ENCODE results near the gene PKDCC.
"Not testable (repeated sequence)": the region's sequence is repeated elsewhere in the genome, so short reads cannot be mapped to it uniquely, and the experiment has no call there.

Gene PKDCC

DNA sequence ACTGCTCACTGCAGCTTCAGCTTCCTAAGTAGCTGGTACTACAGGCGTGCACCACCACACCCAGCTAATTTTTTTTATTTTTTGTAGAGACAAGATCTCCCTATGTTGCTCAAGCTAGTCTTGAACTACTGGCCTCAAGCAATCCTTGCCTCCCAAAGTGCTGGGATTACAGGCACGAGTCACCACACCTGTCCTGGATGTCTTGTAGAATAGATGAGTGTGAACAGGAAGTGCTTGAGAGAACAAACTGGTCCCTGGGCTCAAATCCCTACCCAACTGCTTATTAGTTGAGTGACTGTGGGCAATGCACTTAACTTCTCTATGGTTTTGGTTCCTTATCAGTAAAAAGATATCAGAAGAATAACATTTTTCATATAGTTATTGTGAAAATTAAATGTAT is 34.2 kb downstream of the PKDCC start:
- no peak for DNase-seq (ENCODE audit: low read depth)
- no peak overlapping the region for H3K4me3 ChIP-seq (ENCODE audit: control insufficient read depth, low read depth, low read length)
- TF ChIP-seq, protein P1, sequence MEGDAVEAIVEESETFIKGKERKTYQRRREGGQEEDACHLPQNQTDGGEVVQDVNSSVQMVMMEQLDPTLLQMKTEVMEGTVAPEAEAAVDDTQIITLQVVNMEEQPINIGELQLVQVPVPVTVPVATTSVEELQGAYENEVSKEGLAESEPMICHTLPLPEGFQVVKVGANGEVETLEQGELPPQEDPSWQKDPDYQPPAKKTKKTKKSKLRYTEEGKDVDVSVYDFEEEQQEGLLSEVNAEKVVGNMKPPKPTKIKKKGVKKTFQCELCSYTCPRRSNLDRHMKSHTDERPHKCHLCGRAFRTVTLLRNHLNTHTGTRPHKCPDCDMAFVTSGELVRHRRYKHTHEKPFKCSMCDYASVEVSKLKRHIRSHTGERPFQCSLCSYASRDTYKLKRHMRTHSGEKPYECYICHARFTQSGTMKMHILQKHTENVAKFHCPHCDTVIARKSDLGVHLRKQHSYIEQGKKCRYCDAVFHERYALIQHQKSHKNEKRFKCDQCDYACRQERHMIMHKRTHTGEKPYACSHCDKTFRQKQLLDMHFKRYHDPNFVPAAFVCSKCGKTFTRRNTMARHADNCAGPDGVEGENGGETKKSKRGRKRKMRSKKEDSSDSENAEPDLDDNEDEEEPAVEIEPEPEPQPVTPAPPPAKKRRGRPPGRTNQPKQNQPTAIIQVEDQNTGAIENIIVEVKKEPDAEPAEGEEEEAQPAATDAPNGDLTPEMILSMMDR (conservative IDR thresholded peaks at IDR 0.05; ENCODE audit: control insufficient read depth, insufficient read depth, low read depth, low read length), result no peak

DNA sequence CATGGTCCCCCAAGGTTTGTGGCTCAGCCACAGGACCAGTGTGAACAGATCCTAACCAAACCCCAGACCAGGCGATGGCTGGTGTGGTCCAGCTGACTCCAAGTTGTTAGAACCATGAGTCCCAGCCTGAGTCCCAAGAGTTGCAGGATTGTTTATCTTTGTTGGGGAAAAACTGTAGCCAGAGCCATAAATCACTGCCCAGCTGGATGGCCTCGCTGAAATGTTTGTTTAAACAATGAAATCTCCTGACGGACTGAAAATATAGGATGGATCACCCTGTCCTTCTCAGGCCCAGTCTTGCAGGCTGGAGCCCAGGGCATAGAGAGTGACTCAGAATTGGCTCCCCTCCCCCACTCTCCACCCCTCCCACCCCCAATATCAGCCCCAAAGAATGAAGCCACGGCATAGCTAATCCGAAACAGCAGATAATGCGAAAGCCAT is 36.4 kb downstream of the PKDCC start:
- peak; percentile 91 for DNase-seq (ENCODE audit: low read depth)

DNA sequence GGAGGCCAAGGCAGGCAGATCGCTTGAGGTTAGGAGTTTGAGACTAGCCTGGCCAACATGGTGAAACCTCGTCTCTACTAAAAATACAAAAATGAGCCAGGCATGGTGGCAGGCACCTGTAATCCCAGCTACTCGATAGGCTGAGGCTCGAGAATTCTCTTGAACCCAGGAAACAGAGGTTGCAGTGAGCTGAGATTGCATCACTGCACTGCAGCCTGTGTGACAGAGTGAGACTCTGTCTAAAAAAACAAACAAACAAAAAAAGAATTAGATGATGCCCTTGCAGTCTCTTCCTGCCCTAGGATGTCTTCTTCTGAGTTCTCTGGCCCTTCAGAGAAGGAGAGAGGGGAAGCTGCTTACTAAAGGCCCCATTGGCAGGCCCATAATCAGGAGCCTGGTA is 37.2 kb downstream of the PKDCC start:
- not testable (repeated sequence) for DNase-seq (ENCODE audit: low read depth); H3K4me3 ChIP-seq (ENCODE audit: control insufficient read depth, low read depth, low read length)

More for the DNA sequence above, 36.4 kb downstream of the PKDCC start:
- no peak overlapping the region for H3K4me3 ChIP-seq (ENCODE audit: control insufficient read depth, low read depth, low read length)
- TF ChIP-seq, protein P1 (conservative IDR thresholded peaks at IDR 0.05; ENCODE audit: control insufficient read depth, insufficient read depth, low read depth, low read length), result no peak

DNA sequence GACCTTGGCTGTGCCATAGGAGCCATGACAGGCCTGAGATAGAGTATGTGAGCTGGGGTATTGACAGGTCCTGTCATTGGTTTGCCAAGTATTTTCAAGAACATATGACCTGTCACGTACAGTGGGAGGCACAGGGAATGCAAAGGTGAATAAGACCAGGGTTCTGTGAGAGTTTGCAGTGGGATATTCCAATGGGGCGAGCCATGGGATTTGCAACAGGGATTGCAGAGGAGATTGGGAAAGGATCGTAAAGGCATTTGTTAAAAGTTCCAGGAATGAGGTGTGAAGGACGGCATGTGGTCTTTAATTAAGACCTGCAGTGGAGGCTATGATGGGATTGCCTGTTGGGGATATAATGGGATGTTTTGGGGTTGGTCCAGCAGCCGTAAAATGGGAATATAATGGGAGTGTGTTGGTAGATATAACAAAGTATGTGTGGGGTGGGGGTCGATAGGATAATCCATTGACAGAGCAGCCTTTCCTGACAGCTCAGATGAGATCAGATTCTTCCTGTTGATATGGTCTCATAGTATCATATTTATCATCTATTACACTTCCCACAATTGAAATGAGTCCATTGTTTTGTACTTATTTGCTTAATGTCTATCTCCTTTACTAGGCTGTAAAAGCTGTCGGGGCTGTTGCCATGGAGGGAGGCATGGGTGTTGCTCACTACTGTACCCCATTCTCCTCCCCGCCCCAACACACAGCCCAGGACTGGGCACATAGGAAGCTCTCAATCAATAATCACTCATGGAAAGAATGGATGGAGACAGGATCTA is 38.1 kb downstream of the PKDCC start:
- no peak overlapping the region for H3K4me3 ChIP-seq (ENCODE audit: control insufficient read depth, low read depth, low read length)
- TF ChIP-seq, protein P1 (conservative IDR thresholded peaks at IDR 0.05; ENCODE audit: control insufficient read depth, insufficient read depth, low read depth, low read length), result no peak
- no peak for DNase-seq (ENCODE audit: low read depth)

DNA sequence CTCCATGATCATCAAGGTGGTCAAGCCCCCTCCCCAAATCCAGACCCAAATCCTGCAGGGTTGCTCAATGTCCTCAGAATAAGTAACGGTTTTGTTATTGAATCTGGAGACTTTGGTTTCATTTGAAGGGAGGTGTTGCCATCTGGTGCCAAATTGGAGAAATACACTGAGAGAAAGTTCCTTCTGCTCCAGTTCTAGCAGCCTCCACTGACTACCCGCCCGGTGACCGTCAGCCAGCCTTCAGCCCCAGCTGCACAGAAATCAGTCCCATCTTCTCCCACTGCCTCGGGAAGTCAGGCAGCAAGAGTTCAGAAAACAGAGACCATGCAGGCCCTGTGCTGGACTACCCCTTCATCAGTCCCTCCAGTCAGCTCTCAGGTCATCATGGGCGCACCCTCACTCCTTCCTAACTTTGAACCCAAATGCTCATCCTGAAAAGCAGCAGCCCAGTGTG is 38.7 kb downstream of the PKDCC start:
- TF ChIP-seq, protein P1 (conservative IDR thresholded peaks at IDR 0.05; ENCODE audit: control insufficient read depth, insufficient read depth, low read depth, low read length), result peak; percentile 60

DNA sequence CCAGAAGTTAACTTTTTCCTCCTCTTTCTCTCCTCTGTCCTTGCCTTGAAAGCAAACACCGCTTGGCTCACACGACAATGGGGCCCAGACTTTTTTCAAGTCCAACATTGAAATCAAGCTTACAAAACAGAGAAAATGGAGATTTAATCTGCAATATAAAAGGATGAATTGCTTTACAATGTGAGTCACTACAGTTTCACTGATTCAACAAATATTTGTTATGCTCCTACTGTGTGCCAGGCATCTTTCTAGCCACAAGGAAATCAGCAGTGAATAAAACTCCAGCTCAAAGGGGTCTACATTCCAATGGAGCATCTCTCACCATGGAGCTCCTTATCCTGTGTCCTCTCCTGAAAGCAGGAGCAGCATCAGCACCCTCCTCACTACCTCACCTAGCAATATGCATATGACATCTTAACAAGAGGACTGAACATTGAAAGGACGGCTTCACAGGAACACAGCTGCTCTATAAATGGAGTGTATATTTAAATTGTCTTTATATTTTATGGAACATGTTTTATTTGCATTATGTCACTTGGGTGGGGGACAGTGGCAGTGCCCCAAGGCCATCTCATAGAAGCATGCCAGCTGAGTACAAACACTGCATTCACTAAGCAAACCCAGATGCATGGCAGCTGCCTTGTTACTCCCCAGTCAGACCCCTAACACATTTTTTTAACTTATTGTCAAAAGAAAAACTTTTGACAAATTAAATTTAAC is 39.5 kb downstream of the PKDCC start:
- no peak overlapping the region for H3K4me3 ChIP-seq (ENCODE audit: control insufficient read depth, low read depth, low read length)
- TF ChIP-seq, protein P1 (conservative IDR thresholded peaks at IDR 0.05; ENCODE audit: control insufficient read depth, insufficient read depth, low read depth, low read length), result no peak
- no peak for DNase-seq (ENCODE audit: low read depth)

More for the DNA sequence above, 38.7 kb downstream of the PKDCC start:
- peak; percentile 74 for DNase-seq (ENCODE audit: low read depth)
- H3K4me3 ChIP-seq (ENCODE audit: control insufficient read depth, low read depth, low read length), result no peak overlapping the region

DNA sequence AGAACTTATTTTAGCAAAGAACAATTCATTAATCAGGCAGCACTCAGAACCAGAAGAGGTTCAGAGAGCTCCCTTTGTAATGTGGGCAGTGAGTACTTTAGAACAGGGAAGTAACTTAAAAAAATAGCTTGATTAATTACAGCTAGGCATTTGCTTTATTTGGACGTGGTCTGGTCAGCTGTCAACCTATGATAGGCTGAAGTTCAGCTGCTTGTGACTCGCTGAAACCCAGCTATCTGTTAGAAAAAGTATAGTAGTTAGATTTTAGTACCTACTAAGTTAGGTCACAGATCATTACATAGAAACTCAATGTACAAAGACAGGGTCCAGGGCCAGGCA is 40.0 kb downstream of the PKDCC start:
- TF ChIP-seq, protein P1 (conservative IDR thresholded peaks at IDR 0.05; ENCODE audit: control insufficient read depth, insufficient read depth, low read depth, low read length), result no peak
- no peak overlapping the region for H3K4me3 ChIP-seq (ENCODE audit: control insufficient read depth, low read depth, low read length)
- DNase-seq (ENCODE audit: low read depth), result no peak

Data from fibroblast of mammary gland (primary cell).